ENCODE results near the gene ROBO4.

ROBO4 gene

GRCh38 chr11:124869856-124870387 is 27.7 kb downstream of the ROBO4 start:
- no peak for DNase-seq

GRCh38 chr11:124869331-124869730 is 28.3 kb downstream of the ROBO4 start:
- DNase-seq, result no peak

DNA sequence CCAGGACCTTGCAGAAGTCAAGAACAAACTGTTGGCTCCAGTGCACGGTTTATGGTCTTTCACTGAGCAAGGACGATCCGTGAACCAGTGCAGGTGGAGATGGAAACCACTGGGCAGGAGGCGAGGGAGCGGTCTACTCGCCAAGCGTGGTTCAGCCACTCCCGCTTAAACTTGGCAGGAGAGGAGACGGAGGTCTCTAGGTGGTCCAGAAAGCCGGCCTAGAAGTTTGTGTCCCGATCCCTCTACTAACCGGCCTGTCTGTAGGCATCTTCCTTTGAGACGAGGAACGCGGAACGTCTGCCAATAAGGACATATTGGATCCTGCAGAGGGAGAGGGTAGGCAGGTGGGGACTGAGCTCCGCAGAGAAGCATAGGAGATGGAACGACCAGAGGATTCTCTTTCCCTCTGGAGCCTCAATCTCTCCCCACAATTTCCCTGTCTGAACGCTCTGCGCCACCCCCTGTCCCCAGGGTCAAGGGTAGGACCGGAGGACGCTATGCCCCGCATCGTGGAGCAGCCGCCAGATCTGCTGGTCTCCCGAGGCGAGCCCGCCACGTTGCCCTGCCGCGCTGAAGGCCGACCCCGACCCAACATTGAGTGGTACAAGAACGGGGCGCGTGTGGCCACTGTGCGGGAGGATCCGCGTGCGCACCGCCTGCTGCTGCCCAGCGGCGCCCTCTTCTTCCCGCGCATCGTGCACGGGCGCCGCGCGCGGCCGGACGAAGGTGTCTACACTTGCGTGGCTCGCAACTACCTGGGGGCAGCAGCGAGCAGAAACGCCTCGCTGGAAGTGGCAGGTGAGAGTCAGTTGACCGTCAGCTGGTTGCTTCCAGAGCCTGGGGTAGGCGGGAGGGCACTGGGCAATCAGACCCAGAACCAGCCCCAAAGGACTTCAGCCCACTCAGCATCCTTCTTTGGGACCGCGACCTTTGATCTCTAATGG is 29.1 kb downstream of the ROBO4 start:
- DNase-seq, result no peak

- DNase-seq, result no peak
Observed at GRCh38 chr11:124867700-124868099, 30.0 kb downstream of the ROBO4 start.

GRCh38 chr11:124865902-124866851 is 31.5 kb downstream of the ROBO4 start:
- peak; percentile 54 for DNase-seq

GRCh38 chr11:124865181-124865901 is 32.3 kb downstream of the ROBO4 start, which contains the start of gene ROBO3:
ROBO3 (plus strand) TSS chr11:124865432; CDS start chr11:124865578, 146 bp downstream.
- DNase-seq, result no peak

DNA sequence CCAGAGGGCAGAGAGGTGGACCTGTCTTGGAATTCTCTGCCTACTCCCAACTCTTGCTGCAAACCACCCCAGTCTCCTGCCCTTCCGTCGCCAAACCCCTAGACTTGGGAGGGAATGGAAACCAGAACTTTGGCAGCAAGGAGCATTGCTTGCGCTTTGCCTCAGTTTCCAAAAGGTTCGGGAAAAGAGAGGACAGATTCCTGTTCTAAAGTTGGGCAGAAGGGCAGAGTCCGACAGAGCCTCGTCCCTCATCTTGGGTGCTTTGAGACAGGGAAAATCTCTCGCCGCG is 32.8 kb downstream of the ROBO4 start:
- DNase-seq, result no peak

- DNase-seq, result no peak
Observed at GRCh38 chr11:124864176-124864891, 33.3 kb downstream of the ROBO4 start.

GRCh38 chr11:124863826-124864165 is 33.9 kb downstream of the ROBO4 start:
- no peak for DNase-seq

DNA sequence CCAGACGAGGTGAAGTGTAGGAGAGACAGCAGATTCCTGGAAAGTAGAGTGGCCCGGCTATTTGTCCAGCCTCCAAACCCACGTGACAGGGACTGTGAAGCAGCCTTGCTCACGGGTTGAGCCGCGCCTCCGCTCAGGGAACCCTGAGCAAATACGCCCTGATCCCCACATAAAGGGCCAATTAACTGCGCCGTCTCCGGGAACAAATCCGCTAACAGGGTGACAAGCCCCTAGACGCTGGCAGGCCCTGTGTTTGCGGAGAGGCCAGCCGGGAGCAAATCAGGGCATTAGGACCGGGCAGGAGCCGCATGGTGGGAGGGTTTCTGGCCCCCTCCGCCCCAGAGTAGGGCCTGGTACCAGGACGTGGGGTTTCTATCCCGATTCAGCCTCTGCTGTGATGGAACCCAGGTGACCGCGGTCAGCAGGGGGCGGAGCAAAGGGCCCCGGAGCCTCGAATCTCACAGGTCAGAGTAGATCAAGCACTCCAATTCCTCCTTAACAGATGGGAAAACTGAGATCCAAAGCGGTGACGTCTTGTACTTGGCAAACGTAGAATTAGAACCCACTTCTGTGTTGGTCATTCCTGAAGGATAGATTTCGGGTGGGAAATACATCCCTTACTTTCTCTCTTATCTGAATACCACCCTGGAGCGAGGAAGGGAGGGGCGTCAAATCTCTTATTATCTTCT is 34.4 kb downstream of the ROBO4 start:
- no peak for DNase-seq

DNA sequence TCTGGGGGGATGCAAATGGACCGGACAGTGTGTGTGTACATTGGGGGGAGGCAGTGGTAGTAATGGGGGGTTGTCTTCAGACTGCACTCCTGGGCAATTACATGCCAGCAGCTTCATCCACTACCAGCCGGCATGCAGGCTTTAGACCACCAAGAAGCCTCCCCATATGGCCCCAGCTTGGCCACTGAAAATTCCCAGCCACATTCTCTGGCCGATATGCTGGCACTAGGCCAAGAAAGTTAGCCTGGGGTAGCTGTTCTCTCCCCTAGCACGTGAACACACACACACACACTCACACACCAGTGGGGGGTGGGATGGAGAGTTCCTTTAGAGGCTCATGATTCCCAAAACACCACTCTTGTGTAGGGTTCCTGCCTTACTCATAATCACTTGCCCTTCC is 36.0 kb downstream of the ROBO4 start:
- DNase-seq, result no peak

DNA sequence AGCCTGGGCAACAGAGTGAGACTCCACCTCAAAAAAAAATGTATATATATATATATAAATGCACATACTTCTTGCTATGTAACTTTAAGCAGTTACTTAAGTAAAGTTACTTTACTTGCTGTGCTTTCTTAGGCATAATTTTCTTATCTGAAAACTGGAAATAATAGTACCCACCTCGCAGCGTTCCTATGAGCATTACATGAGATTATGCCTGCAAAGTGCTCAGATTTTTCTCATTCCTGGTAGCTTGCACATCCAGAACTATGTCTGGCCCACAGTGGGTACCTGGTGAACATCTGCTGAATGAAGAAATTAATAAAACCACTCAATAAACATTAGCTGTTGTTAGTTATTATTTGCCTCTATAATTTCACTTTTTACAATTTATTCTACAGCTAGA is 38.5 kb downstream of the ROBO4 start:
- DNase-seq, result no peak

- DNase-seq, result no peak
Observed at GRCh38 chr11:124846070-124846673, 51.5 kb downstream of the ROBO4 start.

DNA sequence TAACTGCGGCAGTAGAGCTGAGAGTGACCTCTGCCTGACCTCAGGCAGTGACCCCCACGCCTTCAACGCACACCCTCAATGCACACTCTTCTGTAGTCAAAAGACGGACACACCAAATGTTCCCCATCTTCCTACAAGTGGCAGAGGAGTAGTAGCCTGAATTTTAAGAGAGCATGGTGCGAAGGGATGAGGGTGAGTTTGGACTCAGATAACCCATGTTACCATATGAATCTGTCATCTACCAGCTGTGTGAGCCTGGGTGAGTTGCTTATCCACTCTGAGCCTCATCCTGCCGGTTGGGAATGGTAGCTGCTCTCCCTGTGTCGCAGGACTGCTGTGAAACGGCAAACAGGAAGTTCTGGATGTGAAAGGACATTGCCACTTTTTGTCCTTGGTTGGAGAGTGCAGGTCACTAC is 53.0 kb downstream of the ROBO4 start:
- DNase-seq, result no peak

- DNase-seq, result no peak
Observed at GRCh38 chr11:124843616-124843910, 54.1 kb downstream of the ROBO4 start.

- no peak for DNase-seq
Observed at GRCh38 chr11:124842305-124842704, 55.4 kb downstream of the ROBO4 start.

DNA sequence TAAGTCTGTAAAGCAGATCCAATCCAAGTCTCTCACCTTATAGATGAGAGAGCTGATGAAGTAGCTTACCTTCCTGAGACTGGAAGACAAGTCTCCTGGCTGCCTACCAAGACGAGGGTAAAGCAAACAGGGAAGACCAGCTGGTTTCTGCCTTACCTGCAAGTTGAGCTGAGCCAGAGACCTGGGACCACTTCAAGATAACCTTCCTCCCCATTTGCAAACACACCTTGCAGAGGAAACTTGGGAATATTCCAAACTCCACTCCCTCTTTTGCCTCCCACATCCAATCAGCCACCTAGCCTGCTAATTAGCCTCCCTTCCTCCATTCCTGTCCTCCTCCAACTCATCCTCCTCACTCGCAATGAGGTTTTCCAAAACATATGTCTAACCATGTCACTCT is 55.8 kb downstream of the ROBO4 start:
- DNase-seq, result no peak

- DNase-seq, result no peak
Observed at GRCh38 chr11:124841201-124841600, 56.5 kb downstream of the ROBO4 start.

GRCh38 chr11:124840666-124841065 is 57.0 kb downstream of the ROBO4 start:
- no peak for DNase-seq

- no peak for DNase-seq
Observed at GRCh38 chr11:124839972-124840621, 57.6 kb downstream of the ROBO4 start.
